Stimulated activated naive CD4-positive, alpha-beta T cell treated with Interleukin-2 at 50 U/mL for 16 hours (primary cell): ENCODE measurements around the gene TMEM170A.
"Not testable (repeated sequence)": the region's sequence is repeated elsewhere in the genome, so short reads cannot be mapped to it uniquely, and the experiment has no call there.

Source experiments
- DNase-seq: peaks from one replicate; lab custom pipeline; 2025; lab: John Stamatoyannopoulos, UW

The TMEM170A gene, protein sequence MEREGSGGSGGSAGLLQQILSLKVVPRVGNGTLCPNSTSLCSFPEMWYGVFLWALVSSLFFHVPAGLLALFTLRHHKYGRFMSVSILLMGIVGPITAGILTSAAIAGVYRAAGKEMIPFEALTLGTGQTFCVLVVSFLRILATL

DNA sequence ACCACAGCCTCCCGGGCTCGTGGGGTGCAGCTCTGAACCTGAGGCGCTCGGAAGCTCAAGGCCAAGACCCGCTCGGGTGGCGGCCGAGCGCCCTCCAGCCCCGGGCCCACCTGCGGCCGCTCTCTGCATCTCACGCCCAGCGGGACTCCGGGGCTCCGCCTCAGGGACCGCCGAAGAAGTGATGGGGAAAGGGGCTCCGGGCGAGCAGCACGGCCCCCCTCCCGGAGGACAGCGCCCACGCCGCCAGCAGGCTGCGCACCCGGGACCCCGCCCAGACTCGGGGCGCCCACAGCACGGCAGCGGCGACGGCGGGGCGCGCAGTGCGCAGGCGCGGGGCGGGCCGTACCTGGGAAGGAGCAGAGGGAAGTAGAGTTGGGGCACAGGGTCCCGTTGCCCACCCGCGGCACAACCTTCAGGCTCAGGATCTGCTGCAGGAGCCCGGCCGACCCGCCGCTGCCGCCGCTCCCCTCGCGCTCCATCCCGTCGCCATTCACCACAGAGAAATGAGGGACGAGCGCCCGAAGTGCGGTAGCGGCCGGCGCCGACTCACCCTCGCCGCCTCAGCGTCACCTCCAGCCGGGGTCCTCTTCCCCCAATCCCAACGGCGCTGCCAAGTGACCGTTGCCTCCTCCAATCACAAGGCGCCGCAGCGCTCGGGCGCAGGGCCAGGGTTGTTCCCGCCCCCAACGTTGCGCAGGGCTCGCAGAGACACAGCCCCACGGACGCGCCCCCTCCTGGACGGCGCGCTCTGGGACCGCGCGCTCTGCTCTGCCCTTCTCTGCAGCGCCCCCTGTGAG lies at the start of gene TMEM170A:
TMEM170A (minus strand) TSS at position 568 of the 797 bp plus-strand sequence; CDS start at position 479, 89 bp downstream.
- peak; percentile 98 for DNase-seq

DNA sequence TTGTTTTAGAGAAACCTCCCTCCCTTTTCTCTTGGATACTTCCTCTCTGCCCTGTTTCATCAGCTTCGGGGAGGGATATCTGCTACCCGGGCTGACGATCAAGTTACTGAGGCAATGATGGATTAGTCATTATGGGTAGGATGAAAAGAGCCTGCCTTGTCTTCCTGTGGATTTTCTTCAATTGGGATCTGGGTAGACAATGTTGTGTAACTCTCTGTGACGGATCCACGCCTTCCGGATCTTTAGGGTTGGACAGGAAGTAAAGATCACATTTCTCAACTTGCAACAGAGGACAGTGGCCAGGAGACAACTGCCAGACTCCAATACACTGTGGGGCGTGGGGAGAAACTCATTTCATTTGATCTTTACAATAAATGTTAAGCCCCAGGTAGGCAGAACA lies 42.1 kb upstream of the TMEM170A start:
- no peak for DNase-seq

DNA sequence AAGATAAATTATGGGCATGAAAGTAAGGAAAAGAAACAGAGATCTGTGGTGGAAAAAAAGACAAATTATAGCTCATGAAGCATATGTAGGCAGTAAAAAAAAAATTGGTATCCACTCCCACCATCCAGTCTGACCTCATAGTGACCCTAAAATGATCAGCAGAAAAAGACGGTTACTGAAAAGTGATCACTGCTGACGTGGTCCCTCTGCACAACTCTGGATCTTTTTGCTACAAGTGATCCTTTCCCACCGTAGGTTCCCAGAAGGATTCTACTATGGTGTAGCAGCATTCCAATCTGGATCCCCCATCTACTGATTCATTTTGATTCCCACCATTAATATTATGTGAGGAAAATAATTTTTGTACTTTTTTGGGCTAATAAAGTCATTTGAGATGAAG lies 41.6 kb upstream of the TMEM170A start:
- DNase-seq = no peak

DNA sequence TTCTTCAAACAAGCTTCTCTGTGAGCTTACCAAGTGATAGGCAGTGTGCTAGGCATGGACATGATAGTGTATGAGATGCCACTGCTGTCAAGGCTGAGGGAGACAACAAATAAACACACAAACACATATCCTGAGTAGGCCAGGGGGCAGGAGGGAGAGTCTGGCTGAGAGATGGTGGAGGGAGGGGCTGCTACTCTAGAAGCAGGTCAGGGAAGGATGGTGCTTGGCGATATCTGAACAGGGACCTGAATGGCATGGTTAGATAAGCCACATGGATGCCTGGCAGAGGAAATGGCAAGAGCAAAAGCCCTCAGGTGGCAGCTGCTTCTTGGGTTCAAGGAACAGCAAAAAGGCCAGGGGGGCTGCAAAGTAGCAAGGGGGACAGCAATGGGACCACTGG lies 39.3 kb upstream of the TMEM170A start:
- no peak for DNase-seq

DNA sequence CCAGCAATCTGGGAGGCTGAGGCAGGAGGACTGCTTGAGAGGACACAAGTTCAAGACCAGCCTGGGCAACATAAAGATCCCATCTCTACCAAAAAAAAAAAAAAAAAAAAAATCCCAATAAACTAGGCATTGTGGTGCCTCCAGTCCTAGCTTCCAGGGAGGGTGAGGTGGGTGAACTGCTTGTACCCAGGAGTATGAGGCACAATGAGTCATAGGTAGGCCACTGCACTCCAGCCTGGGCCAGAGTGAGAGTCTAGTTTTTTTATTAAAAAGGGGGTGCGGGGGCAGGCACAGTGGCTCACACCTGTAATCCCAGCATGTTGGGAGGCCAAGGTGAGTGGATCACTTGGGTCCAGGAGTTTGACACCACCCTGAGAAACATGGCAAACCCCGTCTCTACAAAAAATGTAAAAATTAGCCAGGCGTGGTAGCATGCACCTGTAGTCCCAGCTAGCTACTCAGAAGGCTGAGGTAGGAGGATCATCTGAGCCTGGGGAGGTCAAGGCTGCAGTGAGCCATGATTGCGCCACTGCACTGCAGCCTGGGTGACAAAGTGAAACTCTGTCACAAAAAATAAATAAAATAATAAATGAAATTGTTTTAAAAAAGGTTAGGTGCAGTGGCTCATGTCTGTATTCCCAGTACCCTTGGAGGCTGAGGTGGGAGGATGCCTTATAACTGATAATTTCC lies 38.6 kb upstream of the TMEM170A start:
- no peak for DNase-seq

DNA sequence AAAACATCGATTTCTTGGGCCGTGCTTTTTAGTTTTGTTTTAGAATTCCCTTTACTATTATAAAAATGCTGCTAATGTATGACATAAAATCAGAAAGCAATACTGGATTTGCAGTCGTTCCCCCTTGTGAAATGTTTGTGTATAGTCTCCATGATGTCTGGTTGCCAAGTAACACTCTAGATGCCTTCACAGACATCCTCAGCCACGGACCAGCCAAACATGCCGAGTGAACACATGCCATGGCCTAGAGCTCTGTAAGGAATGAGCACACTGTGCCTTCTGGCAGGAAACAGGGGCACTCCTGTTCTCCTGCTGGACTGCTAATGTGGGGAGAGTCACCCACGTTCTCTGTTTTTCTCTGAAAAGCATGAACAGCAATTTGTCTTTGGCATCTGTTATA lies 37.3 kb upstream of the TMEM170A start:
- DNase-seq = not testable (repeated sequence)

DNA sequence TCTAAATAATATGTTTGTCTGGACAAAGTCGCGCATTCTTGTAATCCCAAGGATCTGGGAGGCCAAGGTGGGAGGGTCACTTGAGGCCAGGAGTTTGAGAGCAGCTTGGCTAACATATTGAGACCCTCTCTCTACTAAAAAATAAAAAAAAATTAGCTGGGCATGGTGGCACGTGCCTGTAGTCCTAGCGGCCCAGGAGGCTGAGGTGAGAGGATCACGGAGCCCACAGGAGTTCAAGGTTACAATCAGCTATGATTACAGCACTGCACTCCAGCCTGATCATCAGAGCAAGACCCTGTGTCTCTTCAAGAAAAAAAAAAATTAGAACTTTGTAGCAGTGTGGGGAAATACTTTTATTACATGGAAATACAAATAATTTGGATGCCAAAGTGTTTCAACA lies 36.9 kb upstream of the TMEM170A start:
- DNase-seq = no peak

DNA sequence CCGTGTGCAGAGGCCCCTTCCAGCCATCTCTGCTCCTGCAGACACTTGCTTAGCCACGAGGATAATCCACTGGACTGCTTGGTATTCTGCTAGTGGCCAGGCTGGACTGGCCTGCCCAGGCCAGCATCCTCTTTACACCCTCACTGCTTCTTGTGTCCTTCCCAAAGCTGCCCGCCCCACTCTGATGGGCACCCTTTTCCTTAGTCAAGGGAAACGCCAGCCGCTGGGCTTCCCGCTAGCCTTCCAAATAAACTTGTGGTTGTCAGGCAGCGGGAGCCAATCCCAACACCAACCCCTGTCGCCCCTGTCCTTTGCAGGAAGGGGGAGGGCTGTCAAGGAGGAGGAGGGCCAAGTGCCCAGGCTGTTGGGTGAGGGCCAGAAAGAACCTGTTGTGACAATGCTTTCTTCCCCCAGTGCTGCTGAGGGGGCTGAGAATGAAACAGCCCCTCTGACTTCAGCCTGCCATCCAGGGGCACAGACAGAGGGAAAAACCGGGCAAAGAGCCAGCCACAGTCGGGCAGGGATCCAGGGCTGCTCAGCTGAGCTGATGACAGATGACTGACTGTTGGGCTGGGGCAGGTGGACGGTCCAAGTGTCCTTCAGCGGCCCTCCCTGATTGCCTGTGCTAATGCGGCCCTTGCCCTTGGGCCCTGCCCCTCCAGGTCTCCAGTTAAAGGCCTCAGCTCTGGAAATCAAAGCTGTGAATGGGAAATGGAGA lies 34.3 kb upstream of the TMEM170A start:
- not testable (repeated sequence) for DNase-seq

DNA sequence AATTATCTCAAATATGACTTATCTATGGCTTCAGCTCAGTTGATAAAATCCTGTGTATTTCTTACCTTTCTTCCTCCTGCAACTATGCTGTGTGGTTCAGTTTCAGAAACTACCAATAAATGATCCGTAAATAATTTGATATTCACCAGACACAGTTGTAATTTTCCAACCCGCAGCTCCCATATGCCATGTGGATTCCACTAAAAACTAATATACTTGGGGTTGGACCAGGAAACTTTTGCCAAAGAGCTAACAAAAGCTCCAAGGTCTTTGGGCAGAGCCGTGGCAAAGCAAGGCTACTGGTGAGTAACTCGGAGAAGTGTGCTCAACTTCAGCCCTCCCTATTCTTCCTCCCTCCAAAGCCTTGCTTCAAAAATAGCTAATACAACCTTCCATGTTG lies 33.1 kb upstream of the TMEM170A start:
- no peak for DNase-seq

DNA sequence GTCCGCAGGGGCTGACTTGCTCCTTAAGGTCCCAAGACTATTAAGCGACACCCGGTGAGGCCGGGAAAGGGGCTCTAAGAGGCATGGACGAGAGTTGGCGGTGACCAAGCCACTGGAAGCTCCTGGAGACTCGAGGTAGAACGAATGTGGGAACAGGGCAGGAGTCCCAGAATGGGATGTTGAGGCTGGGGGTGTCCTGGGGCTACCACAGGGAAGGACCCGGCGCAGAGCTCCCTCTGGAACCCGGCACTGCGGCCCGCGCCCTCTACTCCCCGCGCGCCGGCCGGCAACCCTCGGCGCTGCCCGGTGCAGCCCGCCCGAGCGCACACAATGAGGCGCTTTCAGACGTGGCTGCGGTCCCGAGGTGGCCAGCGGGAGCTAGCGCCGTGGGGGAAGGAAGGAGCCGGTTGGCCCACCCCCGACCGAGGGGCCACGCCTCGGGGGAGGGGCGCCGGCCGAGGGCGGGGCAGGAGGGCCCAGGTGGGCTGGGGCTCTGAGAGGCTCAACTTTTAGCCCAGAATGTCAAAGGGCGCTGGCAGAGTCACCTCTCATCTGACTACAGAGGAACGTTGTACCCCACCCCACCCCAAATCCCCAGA lies 30.7 kb upstream of the TMEM170A start, which contains the start of gene CHST6:
CHST6 (minus strand) TSS at position 366 of the 599 bp plus-strand sequence. CDS start 15,613 bp downstream, outside the sequence.
- DNase-seq = no peak

DNA sequence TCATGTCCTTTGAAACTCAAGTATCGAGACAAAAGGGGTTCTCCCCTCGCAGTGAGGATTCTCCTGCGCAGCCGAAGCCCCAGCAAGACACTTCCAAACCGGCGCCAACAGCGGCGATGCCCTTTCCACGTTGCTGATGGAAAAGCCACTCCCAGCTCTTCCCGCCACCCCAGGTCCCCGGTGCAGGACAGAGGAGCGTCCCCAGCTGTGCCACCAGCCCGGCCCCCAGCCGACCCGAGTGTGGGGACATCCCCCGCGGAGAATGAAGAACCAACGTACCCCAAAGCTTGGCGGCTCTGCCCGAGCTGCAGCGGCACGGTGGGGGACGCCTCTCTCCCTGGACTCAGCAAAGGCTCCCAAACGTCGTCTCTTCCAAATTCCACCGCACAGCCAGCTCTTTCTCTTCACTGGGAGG lies 30.2 kb upstream of the TMEM170A start:
- DNase-seq = no peak

DNA sequence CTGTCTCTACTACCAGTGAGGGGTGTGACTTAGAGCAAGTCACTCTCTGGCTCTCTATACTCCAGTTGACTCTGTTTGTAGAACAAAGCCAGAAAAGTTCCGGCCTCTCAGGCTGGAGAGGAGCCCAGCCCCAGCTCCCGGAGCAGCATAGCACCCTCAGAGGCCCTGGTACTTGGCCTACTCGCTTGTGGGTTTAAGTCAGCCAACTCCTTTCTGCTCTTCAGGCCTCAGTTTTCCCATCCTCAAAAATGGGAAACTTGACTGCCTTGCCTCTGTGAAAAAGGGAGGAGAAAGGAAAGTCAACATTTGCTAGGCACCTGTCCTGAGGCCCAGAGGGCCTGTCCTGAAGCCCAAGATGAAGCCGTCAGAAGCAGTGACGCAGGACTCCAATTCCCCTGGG lies 29.7 kb upstream of the TMEM170A start:
- no peak for DNase-seq

DNA sequence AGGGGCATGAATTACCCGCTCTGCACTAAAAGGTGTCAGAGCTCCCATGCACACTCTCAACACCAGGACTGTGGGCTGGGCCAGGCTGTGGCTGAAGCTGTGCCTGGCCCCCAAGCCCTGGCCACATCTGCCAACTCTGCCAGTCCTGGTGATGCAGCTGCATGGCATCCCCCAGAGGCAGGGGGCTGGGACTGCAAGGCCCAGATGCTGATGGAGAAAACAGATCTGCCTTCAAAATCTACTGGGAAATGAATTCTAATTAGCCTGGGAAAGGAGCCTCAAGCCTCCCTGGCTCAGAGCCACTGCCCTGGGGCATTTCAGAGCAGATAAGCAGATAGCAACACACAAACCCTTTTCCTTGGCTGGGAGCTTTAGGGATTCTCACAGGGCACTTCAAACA lies 27.4 kb upstream of the TMEM170A start:
- DNase-seq = no peak

DNA sequence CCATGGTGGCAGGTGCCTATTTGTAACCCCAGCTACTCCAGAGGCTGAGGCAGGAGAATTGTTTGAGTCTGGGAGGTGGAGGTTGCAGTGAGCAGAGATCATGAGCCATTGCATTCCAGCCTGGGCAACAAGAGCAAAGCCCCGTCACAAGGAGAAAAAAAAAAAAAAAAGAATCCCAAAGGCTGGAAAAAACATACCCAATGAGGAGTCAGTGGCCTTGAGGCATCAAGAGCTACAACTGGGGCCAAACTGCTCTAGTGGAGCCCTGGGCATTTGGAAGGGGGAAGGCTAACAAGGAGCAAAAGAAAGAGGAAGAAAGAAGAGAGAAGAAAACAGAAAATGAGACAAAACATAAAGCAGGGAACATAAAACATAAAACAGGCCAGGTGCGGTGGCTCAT lies 23.8 kb upstream of the TMEM170A start:
- no peak for DNase-seq

DNA sequence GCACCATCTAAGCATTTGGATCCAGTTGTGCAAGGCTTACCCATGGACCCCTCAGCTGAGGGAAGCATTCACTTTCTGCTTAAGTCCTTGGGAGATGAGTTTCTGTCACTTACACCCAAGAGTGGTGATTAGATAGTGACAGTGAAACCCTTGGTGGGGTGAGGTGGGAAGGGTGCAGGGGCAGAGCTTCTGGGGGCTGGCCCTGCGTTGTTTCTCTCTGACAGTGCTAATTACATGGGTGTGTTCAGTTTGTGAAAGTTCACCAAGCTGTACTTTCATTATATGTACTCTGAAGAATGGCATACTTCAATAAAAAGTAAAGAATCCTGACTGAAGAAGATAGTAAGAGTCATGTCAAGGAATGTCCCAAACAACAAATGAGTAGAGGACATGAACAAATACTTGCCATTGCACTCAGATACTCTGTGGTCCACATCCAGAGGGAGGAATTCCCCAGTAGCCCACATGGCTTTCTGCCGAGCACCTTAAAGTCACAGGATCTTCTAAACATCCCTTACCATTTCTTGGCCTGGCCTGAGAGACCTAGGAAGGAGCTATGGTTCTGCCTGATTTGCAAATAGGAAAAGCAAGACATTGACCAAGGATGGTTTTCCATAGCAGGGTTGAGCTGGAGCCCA lies 22.3 kb upstream of the TMEM170A start:
- no peak for DNase-seq

DNA sequence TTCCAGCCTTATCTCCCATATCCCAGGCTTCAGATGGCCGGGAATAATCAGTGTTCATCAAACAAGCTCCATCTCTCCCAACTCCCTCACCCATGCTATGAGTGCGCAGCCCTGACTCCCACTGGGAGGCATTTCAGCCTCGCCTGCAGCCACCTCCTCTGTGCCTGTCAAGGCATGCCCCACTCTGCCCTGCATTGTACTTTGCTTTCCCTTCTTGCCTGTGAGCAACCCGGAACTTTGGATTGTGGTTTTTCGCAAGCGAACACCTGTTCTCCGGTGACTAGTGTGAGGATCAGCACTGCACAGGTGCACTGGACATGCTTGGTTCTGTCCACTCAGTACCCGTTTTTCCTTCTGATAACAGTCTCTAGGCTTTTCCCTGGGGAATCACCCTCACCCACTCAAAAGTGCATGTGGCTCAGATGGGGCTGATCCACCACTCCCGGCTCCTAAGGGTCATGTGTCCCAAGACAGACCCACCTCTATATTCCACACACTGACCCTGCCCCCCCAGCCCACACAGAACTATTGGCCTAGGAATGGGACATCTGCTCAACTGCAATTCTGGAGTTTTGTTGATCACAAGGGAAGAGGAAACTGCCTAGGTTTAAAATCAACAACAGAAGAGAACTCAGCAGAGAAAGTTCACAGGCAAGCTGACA lies 21.7 kb upstream of the TMEM170A start:
- DNase-seq = no peak

DNA sequence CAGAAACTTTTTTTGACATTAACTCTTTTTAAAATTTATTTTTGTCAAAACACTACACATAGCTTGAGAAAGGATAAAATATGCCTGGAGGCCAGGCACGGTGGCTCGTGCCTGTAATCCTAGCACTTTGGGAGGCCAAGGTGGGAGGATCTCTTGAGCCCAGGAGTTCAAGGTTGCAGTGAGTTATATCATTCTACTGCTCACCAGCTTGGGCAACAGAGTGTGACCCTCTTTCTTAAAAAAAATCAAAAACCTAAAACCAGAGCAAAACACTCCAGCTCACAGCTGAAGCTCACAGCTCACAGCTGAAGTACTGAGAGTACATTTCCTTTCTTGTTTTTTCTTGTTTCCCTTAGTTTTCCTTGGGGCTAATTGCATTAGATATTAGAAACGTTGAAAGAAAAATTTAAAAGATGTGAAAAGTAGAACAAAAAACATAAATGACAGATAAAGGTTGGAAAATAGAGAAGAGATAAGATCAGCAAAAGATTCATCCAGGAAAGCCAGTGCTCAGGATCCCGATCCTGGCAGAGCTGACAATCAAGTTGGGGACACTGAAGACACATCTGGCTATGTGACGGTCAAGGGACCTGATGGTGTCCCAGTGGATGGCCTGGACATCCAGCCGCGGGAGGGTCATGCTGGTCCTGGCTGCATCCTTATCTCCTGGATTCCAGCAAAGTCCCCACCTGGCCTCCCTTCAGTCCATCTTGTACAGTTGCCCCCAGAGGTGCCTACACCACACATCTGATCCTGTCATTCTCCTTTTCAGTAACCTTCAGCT lies 20.9 kb upstream of the TMEM170A start:
- no peak for DNase-seq

DNA sequence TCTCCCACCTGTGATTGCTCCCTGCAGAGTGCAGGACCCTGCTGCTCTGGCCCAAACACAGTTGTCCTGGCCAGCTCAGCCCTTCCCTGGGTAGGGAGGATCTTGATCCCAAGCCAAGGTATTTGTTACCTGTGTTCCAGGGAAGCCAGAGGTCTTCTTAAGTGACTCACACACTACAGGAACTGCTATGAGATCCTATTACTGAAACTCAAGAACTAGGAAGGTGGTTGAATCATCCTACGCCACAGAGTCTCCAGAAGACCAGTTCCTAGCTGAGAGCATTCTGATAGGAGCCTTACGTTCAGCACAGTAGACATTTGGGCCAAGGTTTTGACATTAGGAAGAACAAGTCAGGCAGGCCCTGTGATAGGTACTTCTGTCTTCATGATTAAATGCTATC lies 18.7 kb upstream of the TMEM170A start:
- no peak for DNase-seq

DNA sequence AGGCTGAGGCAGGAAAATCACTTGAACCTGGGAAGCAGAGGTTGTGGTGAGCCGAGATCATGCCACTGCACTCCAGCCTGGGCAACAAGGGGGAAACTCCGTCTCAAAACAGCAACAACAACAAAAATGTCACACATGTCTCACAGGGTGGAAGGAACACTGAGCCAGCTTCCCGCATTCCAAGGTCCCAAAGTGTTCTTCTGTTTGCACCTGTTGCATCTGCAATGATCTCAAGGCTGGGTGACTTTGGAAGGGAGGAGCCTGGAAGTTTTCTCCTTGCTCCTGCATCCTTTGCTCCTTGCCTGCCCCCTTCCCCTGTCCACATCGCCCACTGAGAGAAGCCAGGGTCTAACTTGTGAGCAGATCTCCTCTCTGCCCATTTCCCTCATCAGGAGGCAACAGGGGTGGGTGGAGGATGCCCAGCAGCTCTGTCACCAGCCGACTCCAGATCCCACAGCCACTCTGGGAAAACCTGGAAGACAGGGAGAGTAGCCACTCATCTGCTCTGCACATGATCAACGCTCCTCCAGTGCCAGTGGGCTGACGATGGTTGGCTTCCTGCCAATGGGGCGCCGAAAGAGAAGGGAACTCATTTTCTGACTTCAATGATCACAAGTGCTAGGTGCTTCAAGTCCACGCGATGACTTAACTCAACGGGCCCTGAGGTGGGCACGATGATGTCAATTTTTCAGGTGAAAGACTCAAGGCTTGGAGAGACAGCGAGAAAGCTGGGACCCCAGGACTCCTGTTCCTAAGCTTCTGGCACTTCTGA lies 18.1 kb upstream of the TMEM170A start:
- DNase-seq = no peak
